Fibroblast of skin of right quadriceps (primary cell): ENCODE results near the gene ATP2A3.

Source experiments
- DNase-seq: peaks from one replicate; pipeline ENCODE4 v3.0.0-alpha.2; 2013

Gene ATP2A3

DNA sequence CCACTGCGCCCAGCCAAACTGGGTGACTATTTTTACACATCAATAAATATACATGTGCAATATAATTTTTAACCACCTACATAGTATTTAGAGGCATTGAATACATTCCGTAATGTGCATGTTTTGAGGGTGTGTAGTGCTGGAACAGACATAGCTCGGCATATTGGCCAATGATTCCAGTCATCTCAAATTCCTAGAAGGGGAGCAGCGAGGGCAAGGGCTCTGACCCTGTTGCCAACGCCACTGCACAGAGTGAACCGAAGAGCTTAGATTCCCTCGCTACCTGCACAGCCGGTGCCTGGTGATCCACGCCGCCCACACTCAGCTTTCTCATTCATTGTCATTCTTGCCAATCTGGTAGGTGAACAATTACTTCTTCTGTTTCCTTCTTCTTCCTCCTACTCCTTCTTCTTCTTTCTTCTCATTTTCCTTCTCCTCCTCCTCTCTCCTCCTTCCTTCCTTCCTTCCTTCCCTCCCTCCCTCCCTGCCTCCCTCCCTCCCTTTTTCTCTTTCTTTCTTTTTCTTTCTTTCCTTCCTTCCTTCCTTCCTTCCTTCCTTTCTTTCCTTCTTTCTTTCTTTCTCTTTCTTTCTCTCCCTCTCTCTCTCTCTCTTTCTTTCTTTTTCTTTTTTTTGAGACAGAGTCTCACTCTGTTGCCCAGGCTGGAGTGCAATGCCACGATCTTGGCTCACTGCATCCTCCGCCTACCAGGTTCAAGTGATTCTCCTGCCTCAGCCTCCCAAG, 26.3 kb upstream of the ATP2A3 start:
- no peak for DNase-seq

DNA sequence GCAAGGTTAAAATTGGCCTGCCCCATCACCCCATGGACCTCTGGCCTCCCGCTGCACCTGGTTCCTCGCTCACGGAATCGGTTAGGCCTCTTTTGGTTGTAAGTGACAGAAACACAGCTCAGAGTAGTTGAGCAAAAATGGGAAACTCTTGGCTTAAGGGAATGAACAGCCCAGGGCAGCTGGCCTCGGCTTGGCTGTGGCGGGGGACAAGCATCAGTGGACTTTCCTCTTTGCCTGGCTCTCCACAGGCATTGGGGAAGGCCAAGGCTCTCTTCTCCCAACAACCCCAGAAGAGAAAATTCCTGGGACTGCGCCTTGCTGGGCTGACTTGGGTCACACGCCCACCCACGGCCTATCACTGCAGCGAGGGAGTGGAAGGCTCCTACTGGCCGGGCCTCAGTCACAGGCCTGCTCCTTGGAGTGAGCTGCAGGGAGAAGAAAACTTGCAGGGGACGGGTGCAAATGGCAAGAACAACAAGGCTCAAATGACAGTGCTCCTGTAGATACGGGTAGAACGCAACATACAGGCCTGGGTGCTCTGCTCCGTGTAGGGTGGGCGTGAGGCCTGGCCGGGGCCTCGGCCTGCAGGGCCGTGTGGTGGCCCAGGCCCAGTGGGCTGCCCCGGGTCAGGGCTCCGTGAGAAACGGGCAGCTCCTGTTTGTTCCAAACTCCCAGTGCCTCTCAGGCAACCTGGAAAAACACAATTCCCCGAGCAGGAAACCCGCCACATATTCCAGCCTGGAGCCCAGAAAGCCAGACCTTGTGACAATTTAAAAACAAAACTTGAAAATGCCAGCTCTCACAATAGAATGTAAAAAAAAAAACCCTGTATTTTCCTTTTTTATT, 25.0 kb upstream of the ATP2A3 start:
- DNase-seq: no peak

DNA sequence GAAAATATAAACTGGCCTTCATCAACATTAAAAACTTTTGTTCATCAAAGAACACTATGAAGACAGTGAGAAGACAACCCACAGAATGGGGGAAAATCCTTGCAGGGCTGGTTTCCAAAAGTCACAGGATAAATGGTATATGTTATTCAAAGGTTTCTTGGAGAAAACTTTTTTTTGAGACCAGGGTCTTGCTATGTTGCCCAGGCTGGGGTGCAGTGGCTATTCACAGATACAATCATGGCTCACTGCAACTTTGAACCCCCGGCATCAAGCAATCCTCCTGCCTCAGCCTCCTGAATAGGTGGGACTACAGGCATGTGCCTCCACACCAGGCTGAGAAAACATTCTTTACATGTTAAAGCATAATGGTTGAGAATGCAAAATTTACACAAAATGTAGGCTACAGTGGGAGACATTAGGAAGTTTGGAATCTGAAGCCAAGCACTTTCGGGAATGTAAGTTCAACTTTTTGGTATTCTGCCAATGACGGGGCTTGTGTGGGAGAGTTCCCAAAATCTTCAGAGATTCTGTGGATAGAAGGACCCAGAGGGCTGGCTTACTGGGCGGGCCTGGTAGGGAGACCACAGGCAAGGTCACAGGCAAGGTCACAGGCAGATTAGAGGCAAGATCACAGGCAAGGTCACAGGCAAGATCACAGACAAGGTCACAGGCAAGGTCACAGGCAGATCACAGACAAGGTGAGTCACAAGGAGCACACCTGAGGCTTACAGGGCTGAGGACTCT, 24.2 kb upstream of the ATP2A3 start:
- DNase-seq: peak; percentile 46

- DNase-seq: no peak
These were observed 22.7 kb upstream of the ATP2A3 start for GRCh38 chr17:3986939-3987335.

DNA sequence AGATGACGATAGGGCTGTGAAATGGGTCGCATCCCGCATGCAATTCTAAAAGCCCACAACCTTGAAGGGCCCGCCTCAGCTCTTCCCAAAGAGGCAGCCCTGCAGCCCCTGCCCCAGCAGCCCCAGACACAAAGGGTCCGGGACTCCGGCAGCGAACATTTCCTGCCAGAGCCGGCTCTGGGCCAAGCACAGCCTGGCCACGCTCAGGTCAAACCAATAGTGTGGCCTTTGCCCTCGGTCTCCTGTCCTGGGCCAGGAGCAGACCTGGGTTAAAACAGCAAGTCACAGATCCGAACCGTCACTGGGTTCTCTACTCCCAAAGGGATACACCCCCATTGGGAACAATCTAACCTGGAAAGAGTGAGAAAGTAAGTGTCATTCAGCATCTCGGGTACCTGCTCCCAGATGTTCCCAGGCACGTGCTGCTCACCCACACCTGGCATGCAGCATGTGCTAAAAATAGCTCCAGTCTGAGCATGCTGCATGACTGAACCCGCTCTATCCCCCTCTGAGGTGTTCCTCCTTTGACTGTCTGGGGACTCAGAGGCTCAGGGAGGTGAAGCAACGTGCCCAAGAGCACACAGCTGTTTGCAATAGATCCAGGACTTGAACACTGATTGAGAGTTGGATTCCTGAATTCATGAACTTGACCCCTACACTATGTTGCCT, 22.2 kb upstream of the ATP2A3 start:
- no peak for DNase-seq

- DNase-seq: no peak
These were observed 21.6 kb upstream of the ATP2A3 start for GRCh38 chr17:3985846-3986245.

DNA sequence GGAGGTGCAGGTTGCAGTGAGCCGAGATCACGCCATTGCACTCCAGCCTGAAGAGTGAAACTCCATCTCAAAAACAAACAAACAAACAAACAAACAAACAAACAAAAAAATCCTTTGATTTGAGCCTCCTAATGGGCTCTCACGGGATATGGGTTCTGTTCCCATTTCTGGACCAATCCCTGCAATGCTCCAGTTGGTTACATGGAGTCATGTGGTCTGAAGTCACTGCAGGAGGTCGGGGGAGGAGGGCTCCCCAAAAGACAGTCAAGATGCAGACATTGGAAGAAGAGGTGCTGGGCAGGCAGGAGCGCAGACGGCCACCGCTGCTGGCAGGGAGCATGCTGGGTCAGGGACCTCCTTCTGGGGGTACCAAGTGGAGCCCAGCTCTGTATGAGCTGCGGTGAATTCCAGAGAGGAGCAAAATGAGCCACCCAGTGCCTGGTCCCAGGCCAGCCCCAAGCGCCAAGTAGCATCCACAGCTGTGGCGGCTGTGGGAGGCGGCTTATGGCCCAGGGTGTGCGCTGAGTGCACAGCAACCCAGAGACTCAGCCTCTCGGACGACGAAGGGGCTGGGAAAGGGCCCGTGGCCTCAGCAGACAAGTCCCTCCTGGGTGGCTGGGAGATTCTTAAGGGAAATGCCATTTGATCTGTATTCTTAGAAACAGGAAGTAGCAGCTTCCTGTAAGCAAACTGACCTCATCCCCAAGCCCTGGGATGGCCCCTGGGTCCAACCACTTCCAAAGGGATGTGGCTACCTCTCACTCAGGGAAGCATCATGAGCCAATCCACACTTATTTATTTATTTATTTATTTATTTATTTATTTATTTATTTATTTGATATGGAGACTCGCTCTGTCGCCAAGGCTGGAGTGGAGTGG, 19.6 kb upstream of the ATP2A3 start:
- DNase-seq: peak; percentile 19

- no peak for DNase-seq
These were observed 18.3 kb upstream of the ATP2A3 start for GRCh38 chr17:3982541-3983017.

DNA sequence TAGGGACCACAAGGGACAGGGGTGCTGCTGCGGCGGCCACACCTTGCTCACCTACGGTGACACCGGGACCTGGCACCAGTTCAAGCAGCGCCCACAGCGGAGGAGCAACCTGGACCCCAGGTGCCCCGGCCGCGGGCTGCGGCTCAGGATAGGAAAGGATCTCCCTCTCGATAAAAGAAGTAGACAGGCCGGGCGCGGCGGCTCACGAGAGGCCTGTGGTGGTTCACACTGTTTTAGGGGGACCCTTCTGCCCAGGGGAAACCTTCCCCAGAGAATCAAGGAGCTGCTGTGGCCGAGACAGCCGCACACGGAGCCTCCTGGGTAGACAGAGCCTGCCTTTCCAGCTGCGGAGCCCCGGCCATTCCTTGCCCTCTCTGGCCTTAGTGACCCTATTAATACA, 17.9 kb upstream of the ATP2A3 start:
- no peak for DNase-seq

DNA sequence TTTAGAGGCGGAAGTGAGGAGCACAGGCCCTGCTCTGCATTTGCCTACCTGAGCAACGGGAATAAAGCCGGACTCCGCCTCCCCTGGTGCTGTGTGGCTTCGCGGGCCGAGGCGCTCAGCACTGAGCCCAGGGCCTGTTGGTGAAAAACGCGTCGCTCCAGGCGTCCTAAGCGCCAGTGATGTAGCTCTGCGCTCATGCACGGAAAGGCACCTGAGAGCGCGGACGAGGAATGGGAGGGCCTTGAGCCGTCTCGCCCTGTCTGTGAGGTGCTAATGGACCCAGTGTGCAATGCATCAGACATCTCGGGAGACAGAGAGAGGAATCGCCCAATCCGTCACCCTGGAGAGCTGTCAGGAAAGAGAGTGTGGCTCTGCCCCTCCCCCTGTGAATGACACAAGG, 17.2 kb upstream of the ATP2A3 start:
- DNase-seq: no peak

DNA sequence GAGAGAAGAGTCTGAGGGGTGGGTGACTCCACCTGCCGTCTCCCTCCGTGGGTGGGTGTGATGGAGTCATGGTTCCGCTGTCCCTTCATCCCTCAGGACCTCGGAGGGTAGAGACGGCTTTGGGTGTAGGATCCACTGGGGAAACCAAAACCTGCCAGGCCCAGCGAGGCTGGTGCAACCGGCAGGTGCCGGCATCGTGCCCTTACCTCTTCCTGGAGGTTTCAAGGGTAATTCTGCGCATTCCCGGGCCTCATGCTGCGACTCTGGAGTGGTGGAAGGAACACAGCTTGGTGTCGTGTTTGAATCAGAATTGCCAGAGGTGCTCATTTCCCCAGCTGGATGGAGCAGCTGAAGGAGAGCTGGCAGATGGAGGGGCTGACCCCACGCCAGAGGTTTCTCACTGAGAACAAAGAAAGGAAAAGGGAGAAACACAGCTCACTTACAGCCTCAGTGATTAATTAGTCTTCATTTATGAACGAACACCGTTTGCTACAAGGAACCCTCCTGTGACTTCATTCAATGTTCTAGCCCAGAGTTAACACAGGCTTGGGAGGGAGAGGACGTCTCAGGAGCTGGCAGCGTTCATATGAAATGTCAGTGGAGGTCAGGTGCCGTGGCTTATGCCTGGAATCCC, 16.3 kb upstream of the ATP2A3 start:
- DNase-seq: no peak

DNA sequence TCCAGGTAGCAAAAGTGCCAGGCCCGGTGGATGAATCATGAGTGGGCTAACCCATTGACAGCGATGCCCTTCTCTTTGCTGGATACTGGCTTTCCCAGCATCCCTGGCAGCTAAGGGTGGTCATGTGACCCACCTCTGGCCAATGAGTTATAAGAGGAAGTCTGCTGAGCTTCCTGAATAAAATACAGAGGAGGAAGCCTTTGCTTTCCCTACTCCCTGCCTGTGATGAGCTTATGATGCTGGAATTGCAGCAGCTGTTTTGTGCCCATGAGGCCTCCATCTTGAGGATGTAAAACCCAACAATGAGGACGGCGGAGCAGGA, 15.0 kb upstream of the ATP2A3 start:
- DNase-seq: no peak

GRCh38 chr17:3978421-3979289, 14.4 kb upstream of the ATP2A3 start:
- DNase-seq: no peak

- DNase-seq: no peak
These were observed 13.2 kb upstream of the ATP2A3 start for GRCh38 chr17:3977387-3977786.

GRCh38 chr17:3976675-3977171, 12.5 kb upstream of the ATP2A3 start:
- DNase-seq: no peak

DNA sequence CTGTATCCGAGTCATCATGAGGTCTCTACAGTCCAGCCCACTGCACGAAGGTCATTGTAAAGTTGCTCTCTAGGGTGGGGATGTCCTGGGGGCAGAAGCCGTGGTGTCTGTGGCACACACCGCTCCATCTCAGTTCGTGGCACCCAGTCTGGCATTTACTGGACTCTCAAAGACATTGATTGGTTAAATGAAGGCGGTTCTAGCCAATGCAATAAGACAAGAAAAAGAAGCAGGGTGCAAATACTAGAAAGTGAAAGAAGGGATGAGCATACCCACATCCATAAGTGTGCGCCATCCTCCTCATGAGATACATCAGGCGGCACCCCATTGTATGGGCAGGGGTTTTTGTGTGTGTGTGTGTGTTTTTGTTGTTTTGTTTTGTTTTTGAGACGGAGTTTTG, 10.7 kb upstream of the ATP2A3 start:
- DNase-seq: no peak

GRCh38 chr17:3974138-3974687, 10.0 kb upstream of the ATP2A3 start:
- DNase-seq: no peak

DNA sequence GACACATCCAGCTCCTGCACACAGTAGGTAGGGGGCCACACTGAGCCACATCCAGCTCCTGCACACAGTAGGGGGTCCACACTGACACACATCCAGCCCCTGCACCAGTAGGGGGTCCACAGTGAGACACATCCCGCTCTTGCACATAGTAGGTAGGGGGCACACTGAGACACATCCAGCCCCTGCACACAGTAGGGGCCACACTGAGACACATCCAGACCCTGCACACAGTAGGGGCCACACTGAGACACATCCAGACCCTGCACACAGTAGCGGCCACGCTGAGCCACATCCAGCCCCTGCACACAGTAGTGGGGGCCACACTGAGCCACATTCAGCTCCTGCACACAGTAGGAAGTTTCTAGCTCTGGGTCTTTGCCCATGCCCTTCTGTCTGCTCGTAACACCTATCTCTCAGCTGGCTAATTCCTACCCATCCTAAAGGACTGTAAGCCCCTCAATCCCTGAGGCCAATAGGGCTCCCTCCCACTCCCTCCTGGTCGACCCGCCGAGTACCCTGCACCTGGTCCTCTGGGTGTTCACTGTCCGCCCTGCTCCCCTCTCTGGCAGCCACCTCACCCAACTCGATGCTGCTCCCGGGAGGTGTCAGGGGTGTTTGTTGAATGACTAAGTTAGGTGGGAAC, 9.4 kb upstream of the ATP2A3 start:
- no peak for DNase-seq

GRCh38 chr17:3972931-3973330, 8.7 kb upstream of the ATP2A3 start:
- DNase-seq: no peak
